ENCODE measurements around the gene TEX44.

Gene TEX44

DNA sequence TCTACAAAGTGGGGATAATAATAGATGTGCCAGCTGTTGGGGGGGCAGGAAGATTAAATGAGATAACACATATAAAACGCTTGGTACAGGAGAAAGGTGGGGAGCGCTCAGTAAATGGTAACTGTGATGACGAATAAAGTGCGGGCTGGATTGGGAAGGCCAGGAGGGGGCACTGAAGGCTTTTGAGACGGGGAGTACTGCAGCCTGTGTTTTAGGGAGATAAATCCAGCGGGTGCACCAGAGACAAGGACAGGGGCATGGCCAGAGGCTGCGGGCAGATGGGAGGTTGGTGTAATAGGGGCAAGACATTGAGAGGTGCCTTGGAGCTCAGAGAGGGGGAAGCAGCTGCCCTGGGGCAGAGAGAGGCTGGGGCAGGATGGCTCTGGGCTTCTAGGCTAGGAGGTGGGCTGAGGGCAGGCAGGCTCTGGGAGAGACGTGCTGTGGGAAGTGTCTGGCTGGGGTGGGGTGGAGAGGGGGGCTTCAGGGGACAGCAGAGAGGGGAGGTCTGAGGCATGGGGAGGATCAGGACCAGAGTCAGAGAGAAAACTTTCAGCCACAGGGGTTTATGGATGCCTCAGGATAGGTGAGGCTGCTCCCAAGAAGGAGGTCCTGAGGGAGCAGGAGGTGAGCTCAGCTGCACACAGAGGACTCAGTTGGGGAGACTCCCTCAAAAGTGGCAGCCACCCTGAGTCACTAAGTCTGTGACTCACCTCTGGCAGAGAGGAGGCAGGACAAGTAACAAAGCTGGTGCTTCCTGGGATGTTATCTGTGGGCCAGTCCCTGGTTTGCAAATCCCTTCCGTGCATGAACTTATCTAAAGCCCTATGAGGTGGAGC lies 18.8 kb downstream of the TEX44 start:
- peak; percentile 21 for DNase-seq

DNA sequence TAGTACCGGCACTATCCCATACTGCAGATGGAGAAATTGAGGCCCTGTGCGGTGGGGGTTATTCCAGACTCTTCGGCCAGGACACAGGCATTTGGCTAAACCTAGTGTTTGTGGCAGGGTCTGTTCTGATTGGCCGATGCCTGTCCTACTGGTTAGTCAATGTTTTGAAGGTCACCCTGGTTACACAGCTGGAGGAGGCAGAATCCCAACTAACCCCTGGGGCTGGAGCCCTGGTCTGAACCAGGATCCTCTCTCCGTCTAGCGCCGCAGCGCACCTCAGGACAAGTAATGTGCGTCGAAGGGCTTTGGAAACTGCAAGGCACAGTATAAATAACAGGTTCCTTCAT lies 19.4 kb downstream of the TEX44 start:
- DNase-seq, result no peak

DNA sequence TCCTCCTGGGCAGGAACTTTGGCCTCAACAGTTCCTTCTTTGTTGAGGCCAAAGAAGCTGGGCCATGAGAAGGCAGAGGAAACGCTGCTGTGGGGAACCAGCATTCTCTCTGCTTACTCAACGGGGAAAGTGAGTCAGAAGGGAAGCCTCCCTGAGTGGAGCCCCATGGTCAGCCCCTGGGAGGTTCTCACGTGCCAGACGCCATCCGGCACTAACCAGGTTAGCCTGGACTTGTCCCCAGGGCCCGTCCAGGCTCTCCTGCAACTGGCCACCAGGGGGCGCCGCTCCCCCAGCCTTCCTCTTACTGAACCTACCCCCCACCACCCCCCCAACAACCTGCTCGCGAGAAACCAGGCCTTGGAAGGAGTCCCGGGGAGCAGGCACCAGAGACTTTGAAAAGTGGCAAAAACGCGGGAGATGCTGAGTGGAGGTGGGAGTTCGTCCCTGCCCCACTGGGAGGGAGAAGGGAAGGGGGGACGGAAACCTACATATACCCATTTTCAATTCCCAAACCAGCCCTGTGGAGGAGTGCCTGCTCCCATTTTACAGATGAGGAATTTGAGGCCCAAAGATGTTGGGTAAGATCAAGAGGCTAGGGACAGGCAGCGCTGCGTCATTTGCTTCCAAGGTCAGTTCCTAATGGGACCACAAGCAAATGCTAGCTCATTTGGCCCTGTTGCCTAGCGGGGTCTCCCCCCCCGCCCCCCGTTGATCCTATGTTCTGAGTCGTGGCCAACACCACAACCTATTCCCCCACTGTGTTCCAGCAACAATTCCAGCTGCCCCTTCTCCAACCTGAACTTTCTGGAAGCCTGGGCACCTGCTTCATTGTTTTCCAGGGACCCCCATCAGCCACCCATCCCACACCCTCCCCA lies 20.0 kb downstream of the TEX44 start:
- DNase-seq, result peak; percentile 89

DNA sequence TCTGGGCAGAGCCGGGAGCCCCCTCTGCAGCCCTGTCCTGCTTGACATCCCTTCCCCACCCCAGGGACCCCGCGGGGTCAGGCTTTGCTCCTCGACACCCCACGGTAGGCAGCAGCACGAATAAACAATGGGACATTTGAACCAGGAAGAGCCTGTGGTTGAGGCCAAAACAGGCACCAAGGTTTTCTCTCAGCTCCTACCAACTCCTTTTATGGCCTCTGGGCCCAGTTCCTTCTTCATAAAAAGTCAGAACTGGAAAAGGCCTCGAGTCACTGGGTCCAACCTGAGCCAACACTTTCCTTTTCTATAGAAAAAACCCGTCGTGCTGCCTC lies 20.6 kb downstream of the TEX44 start:
- no peak for DNase-seq

DNA sequence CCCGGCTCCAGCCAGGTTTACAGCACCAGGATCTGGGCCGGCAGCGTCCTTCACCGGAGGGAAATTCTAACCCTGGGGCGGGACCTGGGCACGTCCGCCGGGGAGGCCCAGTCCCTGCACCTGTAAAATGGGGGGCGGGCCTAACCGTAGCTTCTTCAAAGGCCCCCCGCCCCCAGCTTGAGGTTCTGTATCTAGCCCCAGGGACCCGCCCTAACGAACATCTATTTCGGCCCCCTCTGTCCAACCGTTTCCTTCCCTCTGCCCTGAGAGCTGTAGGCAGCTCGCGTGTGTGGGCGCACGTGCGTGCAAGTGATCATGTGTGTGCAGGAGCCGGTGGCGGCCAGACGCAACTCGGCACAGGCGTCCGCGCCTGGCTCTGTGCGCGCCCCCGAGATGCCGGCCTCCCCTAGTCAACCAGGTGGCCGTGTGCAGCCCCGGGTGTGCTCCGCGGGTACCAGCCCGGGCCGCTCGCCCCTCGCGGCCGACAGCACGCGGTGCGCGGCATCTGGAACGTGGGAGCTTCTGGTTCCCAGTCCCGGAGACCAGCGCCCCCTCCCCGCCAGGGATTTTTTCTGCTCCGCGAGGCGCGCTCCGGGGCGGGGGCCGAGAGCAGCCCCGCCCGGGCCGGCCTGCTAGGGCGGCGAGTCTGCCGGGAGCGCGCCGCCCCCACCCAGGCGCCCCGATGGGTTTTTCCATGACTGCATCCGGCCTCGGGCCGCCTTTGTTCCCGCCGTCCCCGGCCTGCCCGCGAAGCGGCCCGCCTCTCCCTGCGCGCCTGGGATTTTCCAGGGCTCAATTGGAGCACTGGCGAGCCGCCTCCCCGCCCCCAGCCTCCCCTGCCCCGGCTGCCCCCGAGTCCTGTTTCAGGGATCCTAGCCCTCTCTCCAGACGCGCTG lies 21.2 kb downstream of the TEX44 start:
- DNase-seq, result peak; percentile 67

DNA sequence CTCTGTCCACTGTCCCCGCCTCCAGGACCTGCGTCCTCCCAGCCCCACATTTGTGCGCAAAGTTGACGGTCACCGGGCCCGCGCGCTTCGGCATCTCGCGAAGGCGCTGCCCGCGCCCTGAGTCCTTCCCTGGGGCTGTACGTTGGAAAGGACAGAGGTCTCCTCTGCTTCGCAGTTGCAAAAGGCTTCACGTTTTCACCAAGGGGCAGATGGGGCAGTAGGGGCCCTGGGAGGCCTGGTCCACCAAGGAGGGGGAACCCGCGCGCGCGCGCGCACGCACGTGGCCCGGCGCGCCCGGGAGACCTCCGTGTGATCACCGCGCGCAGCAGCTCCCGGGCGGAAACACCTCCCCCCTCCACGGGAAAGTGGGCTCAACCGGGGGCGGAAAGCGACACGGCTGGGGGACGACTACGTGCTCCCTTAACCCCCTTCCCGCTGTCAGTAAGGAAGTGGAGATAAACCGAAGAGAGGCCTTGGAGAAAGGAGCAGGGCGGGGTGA lies 21.9 kb downstream of the TEX44 start:
- no peak for DNase-seq

DNA sequence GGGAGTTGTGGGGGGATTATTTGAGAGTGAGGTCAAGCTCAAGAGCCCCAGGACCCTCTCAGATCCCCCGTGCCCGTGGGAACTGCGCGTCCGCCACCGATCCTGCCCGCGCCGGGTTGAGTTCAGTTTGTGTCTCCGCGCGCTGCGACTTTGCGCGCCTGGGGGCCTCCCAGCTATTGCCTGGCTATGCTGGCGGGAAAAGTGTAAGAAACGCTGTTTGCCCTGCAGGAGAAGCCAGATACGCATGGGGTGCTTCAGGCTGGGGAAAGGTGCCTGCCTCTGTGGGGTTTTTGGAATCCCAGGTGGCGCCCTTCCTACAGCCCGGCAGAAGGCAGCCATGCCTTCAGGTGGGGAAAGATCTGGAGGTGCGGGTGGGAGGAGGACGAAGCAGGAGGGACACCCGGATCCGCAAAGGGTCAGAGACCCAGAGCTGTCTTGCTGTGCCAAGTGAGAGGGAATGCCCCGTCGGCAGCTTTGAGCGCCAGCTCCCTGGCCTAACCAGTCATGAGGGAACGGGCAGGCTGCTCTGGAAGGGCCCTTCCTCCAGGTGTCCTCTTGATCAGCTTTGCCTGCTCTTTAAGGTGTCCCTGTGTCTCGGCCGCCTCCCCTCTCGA lies 22.5 kb downstream of the TEX44 start:
- no peak for DNase-seq

DNA sequence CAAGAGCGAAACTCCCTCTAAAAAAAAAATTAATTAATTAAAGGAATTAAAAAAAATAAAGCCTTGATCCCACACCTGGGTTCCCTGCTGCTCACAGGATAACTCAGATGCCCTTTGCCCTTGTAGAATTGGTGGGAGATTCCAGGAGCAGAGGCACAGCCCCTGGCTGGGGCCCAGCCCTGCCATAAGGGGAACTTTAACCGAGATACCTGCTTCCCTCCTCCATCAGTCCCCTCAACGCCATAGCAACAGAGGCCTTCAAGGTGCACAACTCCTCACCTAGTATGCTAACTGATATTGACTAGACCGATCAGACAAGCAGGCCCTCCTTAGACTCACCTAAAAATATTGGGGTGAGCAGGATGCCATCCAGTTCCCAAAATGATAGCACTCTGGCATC lies 23.6 kb downstream of the TEX44 start:
- no peak for DNase-seq

DNA sequence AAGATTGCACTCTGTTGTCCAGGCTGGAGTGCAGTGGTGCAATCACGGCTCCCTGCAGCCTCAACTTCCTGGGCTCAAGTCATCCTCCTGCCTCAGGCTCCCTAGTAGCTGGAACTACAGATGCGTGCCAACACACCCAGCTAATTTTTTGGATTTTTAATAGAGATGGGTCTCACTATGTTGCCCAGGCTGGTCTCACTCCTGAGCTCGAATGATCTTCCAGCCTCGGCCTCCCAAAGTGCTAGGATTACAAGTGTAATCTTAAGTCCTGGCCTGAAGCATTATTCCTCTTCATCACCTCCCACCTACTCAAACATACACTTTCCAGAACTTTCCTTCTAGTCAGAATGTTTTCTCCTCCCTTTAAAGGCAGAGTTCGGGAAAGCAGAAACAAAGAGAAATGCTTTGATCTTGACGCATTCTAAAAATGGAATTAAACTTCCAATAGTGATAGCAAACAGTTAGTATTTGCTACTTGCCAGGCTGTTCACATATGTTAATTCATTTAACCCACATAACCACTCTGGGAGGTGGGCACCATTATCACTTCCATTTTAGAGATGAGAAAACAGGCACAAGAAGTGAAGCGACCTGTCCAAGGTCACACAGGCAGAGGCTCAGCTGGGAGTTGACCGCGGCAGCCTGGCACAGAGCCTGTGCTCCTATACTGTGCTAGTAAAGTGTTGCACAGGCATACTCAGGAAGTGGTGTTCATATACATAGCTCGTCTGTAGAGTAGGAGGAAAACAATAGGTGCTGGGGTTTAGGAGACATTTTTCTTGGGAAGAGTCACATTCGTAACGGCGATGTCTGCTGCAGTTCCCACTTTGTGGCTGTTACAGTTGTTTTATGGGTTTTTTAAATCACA lies 24.6 kb downstream of the TEX44 start:
- DNase-seq, result no peak

DNA sequence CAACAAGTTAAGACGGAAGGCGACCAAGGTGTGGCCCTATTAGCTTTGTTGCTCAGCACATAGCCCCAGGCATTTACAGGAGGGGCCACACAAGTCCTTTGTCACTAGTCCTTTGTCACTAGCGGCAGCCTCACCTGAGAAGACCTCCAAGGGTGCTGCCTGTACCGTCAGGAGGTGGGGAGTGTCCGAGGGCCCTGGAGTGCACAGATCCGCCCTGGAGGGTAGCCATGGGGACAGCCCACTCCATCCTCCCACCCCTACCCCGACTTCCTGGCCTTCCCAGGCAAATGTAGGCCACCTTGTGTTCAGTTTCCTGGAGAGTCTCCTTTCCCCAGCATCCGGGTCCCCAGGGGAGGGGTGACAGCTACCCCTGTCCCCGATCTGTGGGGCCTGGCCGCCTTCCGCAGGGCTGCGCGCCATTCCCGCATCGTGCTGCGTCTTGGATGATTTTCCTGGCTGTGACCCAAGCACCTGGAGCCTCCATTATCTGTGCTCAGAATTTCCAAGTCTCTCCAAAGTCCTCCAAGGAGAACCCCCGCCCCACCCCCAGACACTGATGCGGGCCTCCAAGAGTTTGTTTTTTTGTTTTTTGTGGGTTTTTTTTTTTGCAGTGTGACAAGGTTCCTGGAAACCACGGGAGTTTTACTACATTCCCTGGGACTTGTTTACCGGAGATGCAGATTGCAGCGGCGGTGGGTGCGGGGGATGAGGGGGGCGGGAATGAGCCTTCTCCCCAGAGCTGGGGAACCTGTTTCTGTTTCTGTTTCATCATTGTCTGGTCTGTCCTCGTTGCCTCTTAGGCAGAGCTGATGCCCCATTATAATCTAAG lies 28.6 kb downstream of the TEX44 start:
- no peak for DNase-seq

DNA sequence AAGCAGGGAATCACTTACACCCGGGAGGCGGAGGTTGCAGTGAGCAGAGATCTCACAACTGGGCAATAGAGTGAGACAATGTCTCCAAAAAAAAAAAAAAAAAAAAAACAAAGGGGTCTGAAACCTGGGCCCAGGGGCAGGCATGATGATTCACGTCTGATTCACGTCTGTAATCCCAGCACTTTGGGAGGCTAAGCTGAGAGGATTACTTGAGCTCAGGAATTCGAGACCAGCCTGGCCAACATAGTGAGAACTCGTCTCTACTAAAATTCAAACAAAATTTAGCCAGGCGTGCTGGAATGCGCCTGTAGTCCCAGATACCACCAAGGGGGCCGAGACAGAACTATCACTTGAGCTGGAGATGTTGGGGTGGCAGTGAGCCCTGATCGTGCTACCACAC lies 30.3 kb downstream of the TEX44 start:
- no peak for DNase-seq

DNA sequence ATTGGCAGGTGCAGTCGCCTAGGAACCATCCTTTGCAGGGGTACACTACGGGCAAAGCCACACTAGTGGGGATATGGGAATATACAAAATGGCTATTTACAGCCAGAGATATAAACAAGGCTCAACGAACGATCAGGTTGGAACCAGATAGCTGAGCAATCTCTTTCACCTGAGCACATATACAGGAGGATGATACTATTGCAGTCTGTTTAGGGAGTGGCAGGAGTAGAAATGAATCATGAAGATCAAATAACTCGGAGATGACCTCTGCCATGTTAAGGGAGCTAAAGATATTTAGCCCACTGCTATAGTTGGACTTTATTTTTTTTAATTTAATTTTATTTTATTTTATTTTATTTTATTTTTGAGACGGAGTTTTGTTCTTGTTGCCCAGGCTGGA lies 33.8 kb downstream of the TEX44 start:
- no peak for DNase-seq

DNA sequence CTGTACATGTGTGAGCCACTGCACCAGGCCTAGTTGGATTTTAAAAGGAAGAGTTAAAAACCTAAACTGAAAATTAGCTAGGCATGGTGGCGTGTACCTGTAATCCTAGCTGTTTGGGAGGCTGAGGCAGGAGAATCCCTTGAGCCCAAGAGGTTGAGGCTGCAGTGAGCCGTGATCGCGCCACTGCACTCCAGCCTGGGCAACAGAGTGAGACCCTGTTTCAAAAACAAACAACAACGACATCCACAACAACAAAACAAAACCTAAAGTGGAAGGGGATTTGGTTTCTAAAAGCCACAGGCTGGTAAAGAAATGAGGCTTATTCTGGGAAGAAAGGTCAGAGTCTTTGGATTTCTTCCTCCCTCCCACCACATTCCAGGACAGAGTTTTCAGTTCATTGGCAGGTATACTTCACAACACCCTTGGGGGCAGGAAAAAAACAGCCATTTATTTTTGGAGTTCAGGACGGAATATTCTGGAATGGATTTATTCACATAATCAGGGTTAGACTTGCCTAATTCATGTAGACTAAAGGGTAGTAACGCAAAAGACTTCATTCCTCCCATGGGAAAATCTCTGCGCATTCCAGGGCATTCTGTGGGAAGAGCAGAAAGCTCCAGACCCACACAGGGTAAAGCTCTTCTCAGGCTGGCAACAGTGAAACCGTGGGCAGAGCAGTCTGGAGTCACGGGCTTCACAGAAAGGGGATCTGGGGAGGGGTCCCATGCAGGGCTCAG lies 34.9 kb downstream of the TEX44 start:
- no peak for DNase-seq

DNA sequence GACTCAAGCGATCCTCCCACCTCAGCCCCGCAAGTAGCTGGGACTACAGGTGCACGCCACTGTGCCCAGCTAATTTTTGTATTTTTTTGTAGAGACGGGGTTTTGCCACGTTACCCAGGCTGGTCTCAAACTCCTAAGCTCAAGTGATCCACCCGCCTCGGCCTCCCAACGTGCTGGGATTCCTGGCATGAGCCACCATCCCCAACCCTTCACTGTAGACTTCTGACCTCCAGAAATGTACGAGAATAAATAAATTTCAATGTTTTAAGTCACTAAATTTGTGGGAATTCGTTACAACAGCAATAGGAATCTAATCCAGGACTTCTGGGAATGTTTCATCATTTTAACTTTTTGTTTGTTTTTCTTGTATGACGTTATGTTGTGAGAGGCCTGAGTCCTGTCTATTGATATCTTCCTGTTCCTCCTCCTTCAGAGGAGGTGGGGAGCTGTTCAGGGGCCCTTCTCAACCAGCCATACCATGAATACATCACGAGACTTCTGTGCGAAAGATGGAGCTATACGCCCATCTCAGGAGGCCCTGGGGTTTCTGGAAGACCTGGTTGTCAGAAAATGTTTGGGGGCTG lies 40.0 kb downstream of the TEX44 start:
- DNase-seq, result no peak

DNA sequence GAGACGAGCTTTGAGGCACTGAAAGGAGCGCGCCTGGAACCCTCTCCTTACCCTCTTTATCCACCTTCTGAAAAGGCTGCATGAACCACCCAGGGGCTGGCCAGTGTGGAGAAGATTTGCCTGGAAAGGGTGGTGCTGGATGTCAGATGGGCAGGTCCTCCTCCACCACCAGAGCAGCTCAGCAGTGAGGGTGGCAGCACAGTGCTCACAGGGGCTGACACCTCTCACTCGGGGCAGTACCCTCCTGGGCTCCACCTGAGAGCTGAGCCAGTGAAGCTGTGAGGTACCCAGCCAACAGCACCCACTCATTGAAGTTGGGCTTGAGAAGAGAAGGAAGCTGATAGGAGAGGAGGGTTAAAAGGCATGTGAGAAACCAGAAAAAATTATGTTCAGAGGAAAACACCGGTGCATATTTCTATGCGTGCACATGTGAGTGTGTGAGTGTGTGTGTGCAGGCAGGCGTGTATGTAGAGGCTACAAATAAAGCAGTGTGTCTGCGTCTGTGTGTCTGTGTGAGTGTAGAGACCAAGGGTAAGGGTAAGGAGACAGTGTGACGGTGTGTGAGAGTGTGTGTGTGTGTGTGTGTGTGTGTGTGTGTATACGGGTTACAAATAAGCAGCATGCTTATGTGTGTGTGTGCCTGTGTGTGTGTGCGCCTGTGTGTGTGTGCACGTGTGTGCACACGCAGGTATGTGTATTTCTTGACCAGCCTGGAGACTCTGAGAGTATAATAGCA lies 40.7 kb downstream of the TEX44 start:
- no peak for DNase-seq

DNA sequence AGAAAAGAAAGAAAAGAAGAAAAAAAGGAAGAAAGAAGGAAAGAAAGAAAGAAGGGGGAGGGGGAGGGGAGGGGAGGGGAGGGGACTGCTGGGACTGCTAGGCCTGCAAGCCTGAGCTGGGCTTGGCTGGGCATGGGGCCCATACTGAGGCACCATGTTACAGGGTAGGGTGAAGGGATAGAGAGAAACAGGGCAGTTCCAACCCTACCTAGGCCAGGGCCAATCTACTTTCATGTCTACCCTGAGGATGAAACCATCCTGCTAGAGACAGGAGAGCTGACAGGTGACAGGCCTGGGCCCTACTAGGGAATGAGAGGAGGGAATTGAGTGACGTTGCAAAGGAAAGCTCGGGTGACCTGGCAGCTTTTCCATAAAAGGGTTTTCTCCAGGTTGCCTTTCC lies 41.7 kb downstream of the TEX44 start:
- no peak for DNase-seq

DNA sequence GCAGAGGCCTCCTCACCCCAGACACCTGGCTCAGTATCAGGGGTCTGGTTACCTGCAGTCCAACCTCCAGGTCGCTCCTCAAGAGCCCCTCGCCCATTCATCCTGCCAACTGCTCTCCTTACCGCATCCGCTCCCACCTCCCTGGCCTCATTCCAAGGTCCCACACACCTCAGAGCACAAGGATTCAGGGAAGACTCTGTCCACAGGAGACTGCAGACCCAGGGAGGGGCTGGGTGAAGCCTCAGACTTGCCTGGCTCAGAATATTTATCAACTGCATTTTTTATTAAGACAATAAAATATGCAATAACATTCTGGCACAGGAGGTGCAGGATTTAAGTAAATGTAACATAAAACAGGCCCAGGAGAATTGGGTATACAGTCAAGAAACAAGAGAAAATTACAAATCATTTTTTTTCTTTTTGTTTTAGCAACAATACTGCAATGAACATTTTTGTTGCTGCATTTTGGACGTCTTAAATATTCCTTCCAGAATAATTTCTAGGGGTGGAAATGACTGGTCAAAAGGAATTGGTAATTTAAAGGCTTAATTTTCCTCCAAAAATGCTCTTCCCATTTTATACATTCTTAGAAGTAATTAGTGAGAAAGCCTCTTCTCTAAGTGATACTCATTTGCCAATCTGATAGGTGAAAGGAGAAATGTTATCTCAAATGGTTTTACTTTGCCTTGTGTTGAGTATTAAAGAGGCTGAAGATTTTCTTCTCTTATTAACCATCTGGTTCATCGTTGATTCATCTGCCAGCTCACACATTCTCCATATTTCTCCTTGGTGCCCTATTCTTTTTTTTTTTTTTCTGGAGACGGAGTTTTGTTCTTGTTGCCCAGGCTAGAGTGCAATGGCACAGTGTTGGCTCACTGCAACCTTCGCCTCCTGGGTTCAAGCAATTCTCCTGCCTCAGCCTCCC lies 42.5 kb downstream of the TEX44 start:
- DNase-seq, result no peak

DNA sequence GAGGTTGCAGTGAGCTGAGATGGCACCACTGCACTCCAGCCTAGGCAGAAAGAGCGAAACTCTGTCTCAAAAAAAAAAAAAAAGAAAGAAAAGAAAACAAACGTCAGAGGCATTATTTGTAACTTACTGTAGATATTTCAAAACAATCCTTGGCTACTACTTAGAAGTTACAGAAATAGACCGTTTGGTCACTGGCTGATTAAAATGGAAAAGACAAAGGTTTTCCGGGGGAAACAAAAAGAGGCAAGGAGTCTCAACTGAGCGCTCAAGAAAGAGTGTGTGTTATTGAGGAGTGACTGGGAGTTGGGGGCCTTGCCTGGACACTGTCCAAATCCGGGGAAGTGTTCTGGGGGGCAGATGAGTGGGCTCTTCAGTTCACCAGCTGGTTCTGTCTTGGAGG lies 47.6 kb downstream of the TEX44 start:
- no peak for DNase-seq
